Nephron progenitor cell (in vitro differentiated cells): ENCODE measurements around the gene OR5F1.

ENCODE experiments used
- DNase-seq: peaks from one replicate; pipeline ENCODE4 v3.0.0; 2021
- H3K27ac Mint-ChIP-seq: 2 replicates; pipeline ENCODE4 v1.8.0; 2021; ENCODE audit warnings: mild to moderate bottlenecking, moderate library complexity, mixed read lengths
- H3K27me3 Mint-ChIP-seq: 2 replicates; pipeline ENCODE4 v1.8.0; 2021; ENCODE audit warnings: mild to moderate bottlenecking, low read depth, mixed read lengths; ENCODE audit not compliant: poor library complexity
- H3K36me3 Mint-ChIP-seq: 2 replicates; pipeline ENCODE4 v1.8.0; 2021; ENCODE audit warnings: low read depth, mixed read lengths
- H3K4me1 Mint-ChIP-seq: 2 replicates; pipeline ENCODE4 v1.8.0; 2021; ENCODE audit warnings: mixed read lengths
- H3K4me3 Mint-ChIP-seq: 2 replicates; pipeline ENCODE4 v1.8.0; 2021; ENCODE audit warnings: mild to moderate bottlenecking, moderate library complexity, mixed read lengths
- H3K9me3 Mint-ChIP-seq: 2 replicates; pipeline ENCODE4 v1.8.0; 2021; ENCODE audit warnings: mild to moderate bottlenecking, moderate library complexity, mixed read lengths
- CTCF ChIP-seq: fragments of 200-600 bp; sonication (generic); IDR thresholded peaks from 2 replicates; pipeline ENCODE4 v1.5.0; 2021; ENCODE audit warnings: antibody characterized with exemption

The OR5F1 gene

GRCh38 chr11:55994525-55994924, at the start of gene OR5F1:
Gene OR5F1 (minus strand): TSS chr11:55994625. CDS start chr11:55994625, 0 bp downstream.
- DNase-seq: no peak
- Mint-ChIP-seq H3K9me3 (peaks cover 4% of the 10 kb centered on the region), H3K36me3 (no peaks in the 10 kb centered on the region), H3K4me3 (no peak within 1 kb of the TSS), H3K4me1 (no peaks in the 10 kb centered on the region), H3K27me3 (no peaks in the 10 kb centered on the region), H3K27ac (no peak within 1 kb of the TSS)
- TF ChIP-seq CTCF: no peak

DNA sequence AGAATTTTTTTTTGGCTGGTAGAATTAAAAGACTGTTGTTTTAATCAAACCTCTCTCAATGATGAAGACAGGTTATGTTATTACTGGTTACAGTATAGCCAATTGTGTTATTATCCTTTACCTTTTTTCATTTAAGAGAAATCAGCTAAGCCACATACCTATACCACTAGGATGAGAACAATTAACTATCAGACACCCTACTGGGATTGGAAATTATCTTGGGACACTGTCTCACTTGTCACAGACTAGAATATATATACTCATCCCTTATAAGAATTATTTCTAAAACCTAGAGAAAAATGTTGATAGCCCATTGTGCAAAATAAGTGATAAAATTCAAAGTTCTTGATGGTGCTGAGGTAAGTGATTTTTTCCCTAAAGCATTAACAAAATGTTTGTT, 32.9 kb upstream of the OR5F1 start, which contains the start of gene OR5AS1:
Gene OR5AS1 (plus strand): TSS at position 301 of the 400 bp plus-strand sequence. CDS start 2,765 bp downstream, outside the sequence.
- no peak within 1 kb of the TSS for H3K4me3 Mint-ChIP-seq
- H3K9me3 Mint-ChIP-seq: no peaks in the 10 kb centered on the region
- TF ChIP-seq CTCF: no peak
- no peak within 1 kb of the TSS for H3K27ac Mint-ChIP-seq
- DNase-seq: no peak
- H3K36me3 Mint-ChIP-seq: no peaks in the 10 kb centered on the region
- H3K27me3 Mint-ChIP-seq: peaks cover 4% of the 10 kb centered on the region
- no peaks in the 10 kb centered on the region for H3K4me1 Mint-ChIP-seq

DNA sequence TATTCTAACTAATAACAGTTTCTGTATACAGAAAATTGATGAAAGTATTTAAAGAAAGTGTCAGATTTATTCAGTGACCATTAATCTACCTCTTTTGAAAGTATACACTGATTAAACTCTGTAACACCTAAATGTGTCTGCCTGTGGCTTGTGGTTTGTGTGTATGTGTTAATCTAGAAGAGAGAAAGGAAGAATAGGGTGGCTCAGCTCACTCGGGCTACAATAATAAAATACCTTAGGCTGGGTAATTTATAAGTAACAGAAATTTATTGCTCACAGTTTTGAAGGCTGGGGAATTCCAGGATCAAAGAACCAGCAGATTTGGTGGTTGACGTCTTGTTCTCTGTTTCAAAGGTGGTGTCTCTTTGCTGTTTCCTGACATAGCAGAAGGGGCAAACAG, 19.4 kb upstream of the OR5F1 start:
- Mint-ChIP-seq H3K9me3 (no peaks in the 10 kb centered on the region), H3K4me1 (no peaks in the 10 kb centered on the region), H3K27ac (no peak overlapping the region), H3K4me3 (no peak overlapping the region), H3K36me3 (no peaks in the 10 kb centered on the region), H3K27me3 (no peaks in the 10 kb centered on the region)
- no peak for TF ChIP-seq CTCF
- no peak for DNase-seq

GRCh38 chr11:56010716-56011115, 16.3 kb upstream of the OR5F1 start:
- TF ChIP-seq CTCF: no peak
- Mint-ChIP-seq H3K9me3 (no peaks in the 10 kb centered on the region), H3K4me3 (no peak overlapping the region), H3K36me3 (no peaks in the 10 kb centered on the region), H3K27ac (no peak overlapping the region), H3K27me3 (no peaks in the 10 kb centered on the region), H3K4me1 (no peaks in the 10 kb centered on the region)
- DNase-seq: no peak

- DNase-seq: no peak
- no peaks in the 10 kb centered on the region for H3K36me3 Mint-ChIP-seq
- no peaks in the 10 kb centered on the region for H3K27me3 Mint-ChIP-seq
- no peak overlapping the region for H3K4me3 Mint-ChIP-seq
- TF ChIP-seq CTCF: no peak
- no peak overlapping the region for H3K27ac Mint-ChIP-seq
- no peaks in the 10 kb centered on the region for H3K9me3 Mint-ChIP-seq
- H3K4me1 Mint-ChIP-seq: no peaks in the 10 kb centered on the region
Measured at GRCh38 chr11:55970935-55971334, 23.5 kb downstream of the OR5F1 start.

DNA sequence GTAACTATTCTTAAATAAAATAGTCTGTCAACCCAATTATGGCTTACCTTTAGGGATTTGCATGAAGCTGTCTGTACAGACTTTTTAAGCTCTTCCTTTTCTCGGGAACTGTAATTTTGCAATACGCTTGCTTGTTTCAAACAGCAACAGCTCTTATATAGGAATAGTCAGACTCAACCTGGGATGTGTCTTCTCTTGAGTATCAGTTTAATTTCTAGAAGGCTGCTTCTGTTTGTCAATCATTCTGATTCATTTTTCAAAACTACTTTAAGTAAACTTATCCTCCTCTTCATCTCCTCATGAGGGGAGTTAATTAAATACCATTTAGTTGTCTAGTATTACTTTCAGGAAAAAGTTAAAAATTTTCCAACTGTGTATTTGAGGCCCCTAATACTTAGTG, 24.6 kb downstream of the OR5F1 start, which contains the start of gene OR10AG1:
Gene OR10AG1 (minus strand): TSS at position 101 of the 400 bp plus-strand sequence. CDS start 38 bp downstream, at position 63.
- TF ChIP-seq CTCF: no peak
- Mint-ChIP-seq H3K27ac (no peak within 1 kb of the TSS), H3K4me3 (no peak within 1 kb of the TSS), H3K36me3 (no peaks in the 10 kb centered on the region), H3K9me3 (no peaks in the 10 kb centered on the region), H3K27me3 (no peaks in the 10 kb centered on the region), H3K4me1 (no peaks in the 10 kb centered on the region)
- DNase-seq: no peak
